GM21619 (cell line): Measurements from ENCODE around the gene ITGB3BP.
"Not testable (repeated sequence)": the region's sequence is repeated elsewhere in the genome, so short reads cannot be mapped to it uniquely, and the experiment has no call there.

Source experiments
- ATAC-seq: cut with Tn5 transposase; IDR thresholded peaks from one replicate; pipeline ENCODE4 v1.9.1; 2021; ENCODE audit not compliant: unreplicated experiment

ITGB3BP gene

GRCh38 chr1:63423649-63424048 lies 99.4 kb downstream of the ITGB3BP start:
- no peak for ATAC-seq

GRCh38 chr1:63420746-63421145 lies 102.3 kb downstream of the ITGB3BP start:
- ATAC-seq: not testable (repeated sequence)

- ATAC-seq: no peak
These were observed 104.9 kb downstream of the ITGB3BP start for GRCh38 chr1:63418101-63418500.

DNA sequence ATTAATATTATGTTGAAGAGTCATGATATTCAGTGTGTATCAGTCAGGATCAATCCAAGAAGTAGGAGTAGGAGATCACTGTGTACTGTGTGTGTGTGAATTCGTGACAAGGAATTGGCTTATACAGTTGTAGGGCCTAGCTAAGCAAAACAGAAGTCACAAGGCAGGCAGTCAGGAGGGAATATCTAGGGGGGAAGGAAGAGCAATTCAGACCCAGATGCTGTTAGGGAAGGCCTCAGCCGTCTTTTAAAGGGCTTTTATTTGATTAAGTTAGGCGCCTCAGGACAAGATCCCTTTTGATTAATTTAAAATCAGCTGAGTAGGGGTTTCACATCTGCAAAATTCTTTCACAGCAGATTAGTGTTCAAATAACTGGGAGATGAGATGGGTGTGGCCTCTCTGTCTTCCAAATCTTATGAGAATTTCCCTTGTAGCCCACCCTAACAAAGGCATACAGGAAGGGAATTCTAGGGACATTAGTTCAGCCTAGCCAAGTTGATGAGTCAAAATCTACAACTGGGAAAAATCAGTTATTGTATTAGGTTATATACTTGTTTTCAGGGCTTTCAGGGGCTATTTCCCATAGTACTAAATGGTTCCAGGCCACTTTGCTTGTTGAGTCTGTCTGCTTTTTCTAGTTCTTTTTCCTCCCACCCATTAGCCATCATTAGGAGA lies 108.2 kb downstream of the ITGB3BP start:
- ATAC-seq: no peak

DNA sequence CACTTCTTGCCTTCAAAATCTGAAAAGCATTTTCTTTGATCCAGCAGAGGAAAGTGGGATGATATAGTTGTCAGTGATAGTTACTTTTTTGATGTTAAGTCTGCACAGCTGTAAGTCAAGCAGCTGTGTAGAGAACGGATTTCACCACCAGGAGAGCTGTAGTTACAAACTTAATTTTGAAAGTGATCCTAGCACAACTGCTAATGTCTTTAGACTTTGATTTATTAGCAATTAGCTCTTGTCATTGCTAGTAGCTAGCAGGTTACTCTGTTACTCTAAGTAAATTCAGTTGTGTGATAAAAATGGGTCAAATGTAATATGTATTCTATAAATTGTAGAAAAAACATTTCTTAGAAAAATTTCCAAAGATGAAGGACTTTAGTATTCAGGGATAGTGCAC lies 109.6 kb downstream of the ITGB3BP start:
- no peak for ATAC-seq

DNA sequence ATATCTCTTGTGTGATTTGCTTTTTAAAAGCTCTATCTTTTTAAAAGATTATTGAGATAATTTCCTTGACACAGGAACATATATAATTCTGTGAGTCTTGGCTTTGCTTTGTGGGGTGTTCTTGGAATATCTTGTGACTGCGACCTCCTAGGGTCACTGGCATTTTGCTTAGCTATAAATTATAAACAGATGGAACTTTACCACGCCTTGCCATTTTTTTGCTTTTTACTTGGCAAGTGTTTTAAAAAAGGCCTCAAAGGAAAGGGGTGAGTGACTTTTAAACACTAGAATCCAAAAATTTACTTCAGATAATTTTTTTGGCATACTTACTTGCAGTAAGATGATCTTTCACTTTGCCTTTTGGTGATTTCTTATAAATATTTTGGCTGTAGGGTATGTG lies 112.0 kb downstream of the ITGB3BP start:
- ATAC-seq: no peak

GRCh38 chr1:63408331-63408730 lies 114.7 kb downstream of the ITGB3BP start:
- no peak for ATAC-seq

- ATAC-seq: no peak
These were observed 116.0 kb downstream of the ITGB3BP start for GRCh38 chr1:63407002-63407401.

DNA sequence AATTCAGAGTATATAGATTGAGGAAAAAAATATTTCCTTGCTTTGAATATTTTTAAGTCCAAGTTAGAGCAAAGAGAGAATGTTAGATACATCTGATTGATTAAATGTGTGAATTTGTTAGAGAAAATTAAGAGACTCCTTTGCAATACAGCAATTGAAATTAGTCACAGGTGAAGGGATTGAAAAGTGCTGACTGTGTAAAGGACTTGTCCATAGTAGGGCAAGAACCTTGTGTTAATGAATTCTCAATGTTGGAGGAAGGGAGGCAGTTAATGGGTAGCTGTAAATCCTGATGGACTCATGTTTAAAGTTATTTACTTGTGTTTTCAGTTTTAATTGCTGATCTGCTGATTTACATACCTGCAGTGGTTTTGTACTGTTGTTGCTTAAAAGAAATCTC lies 117.0 kb downstream of the ITGB3BP start:
- ATAC-seq: no peak

DNA sequence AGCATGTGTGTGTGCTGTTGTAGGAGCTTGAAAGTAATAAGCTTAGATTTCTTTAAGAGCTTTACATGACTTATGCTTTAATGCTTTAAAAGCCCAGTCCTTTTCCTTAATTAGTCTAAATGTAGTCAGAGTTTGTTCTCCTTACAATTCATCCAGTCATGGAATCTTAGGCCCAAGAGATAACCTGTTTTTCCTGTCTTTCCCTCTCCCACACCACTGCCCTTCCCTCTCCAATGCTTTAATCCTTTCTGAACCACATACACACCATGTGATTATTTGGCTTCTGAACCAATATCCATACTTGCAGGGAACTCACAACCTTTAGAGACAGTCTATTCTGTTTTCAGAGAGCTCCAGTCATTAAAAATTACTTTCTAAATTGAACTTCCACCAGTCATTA lies 118.0 kb downstream of the ITGB3BP start:
- no peak for ATAC-seq

DNA sequence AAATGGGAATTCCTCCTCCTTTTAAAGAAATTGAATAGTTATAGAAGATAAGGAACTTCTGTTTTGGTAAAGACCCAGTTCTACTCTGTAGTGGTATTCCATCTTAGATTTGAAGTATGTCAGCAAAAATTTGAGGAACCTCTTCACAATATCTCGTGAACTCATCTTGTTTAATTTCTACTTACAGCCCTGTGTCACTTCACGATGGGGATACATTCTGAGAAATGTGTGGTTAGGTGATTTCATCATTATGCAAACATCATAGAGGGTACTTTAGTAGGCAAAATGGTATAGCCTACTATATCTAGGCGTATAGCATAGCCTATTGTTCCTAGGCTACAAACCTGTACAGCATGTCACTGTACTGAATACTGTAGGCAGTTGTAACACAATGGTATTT lies 119.6 kb downstream of the ITGB3BP start:
- no peak for ATAC-seq

- no peak for ATAC-seq
These were observed 121.1 kb downstream of the ITGB3BP start for GRCh38 chr1:63401945-63402344.
